Loucy (cell line): ENCODE results near the gene INTS13.

Experiments used
- H2AFZ ChIP-seq: fragments of 200-600 bp; sonication (generic); 2 replicates; pipeline ENCODE4 v1.6.0; 2016; ENCODE audit warnings: antibody characterized with exemption, mild to moderate bottlenecking, low read length, moderate library complexity
- H3F3A ChIP-seq: fragments of 200-600 bp; 2 replicates; pipeline ENCODE4 v1.6.0; 2016; ENCODE audit warnings: antibody characterized with exemption, low read depth, mild to moderate bottlenecking
- H3K27me3 ChIP-seq: fragments of 200-600 bp; sonication (generic); 2 replicates; pipeline ENCODE4 v1.6.1; 2014; ENCODE audit warnings: low read length, mild to moderate bottlenecking; ENCODE audit not compliant: insufficient read depth, poor library complexity, severe bottlenecking
- H3K36me3 ChIP-seq: fragments of 200-600 bp; sonication (generic); 2 replicates; pipeline ENCODE4 v1.6.1; 2016; ENCODE audit warnings: low read length; ENCODE audit not compliant: insufficient read depth
- H3K4me1 ChIP-seq: fragments of 200-600 bp; sonication (generic); 2 replicates; pipeline ENCODE4 v1.5.1; 2014; ENCODE audit warnings: low read length, mild to moderate bottlenecking; ENCODE audit not compliant: insufficient read depth, poor library complexity, severe bottlenecking
- H3K4me2 ChIP-seq: fragments of 200-600 bp; sonication (generic); 2 replicates; pipeline ENCODE4 v1.6.0; 2014; ENCODE audit warnings: antibody characterized with exemption, low read length, low read depth, mild to moderate bottlenecking; ENCODE audit not compliant: poor library complexity, severe bottlenecking
- H3K4me3 ChIP-seq: fragments of 200-600 bp; sonication (generic); 2 replicates; pipeline ENCODE4 v1.5.1; 2014; ENCODE audit warnings: low read length, mild to moderate bottlenecking, mixed read lengths; ENCODE audit not compliant: poor library complexity, severe bottlenecking
- H3K79me2 ChIP-seq: fragments of 200-600 bp; sonication (generic); 2 replicates; pipeline ENCODE4 v1.6.1; 2014; ENCODE audit warnings: low read length; ENCODE audit not compliant: insufficient read depth
- H3K9ac ChIP-seq: fragments of 200-600 bp; sonication (generic); 2 replicates; pipeline ENCODE4 v1.6.0; 2014; ENCODE audit warnings: mild to moderate bottlenecking, low read depth, low read length, moderate library complexity; ENCODE audit not compliant: poor library complexity, severe bottlenecking
- H3K9me2 ChIP-seq: fragments of 200-600 bp; sonication (generic); replicated peaks from 2 replicates; pipeline ENCODE4 v1.6.1; 2016; ENCODE audit warnings: low read depth, low read length, mixed read lengths
- H3K9me3 ChIP-seq: fragments of 200-600 bp; sonication (generic); 2 replicates; pipeline ENCODE4 v1.6.1; 2014; ENCODE audit warnings: mild to moderate bottlenecking, antibody characterized with exemption, low read length, low read depth; ENCODE audit not compliant: insufficient read depth
- H4K20me1 ChIP-seq: fragments of 200-600 bp; sonication (generic); 2 replicates; pipeline ENCODE4 v1.6.0; 2014; ENCODE audit warnings: antibody characterized with exemption, low read length, mild to moderate bottlenecking; ENCODE audit not compliant: insufficient read depth, poor library complexity, severe bottlenecking
- CTCF ChIP-seq: fragments of 200-600 bp; sonication (generic); conservative IDR thresholded peaks from 2 replicates; pipeline ENCODE4 v1.5.1; 2014; ENCODE audit warnings: mild to moderate bottlenecking, antibody characterized with exemption, low read length
- EZH2phosphoT487 ChIP-seq: fragments of 200-600 bp; IDR thresholded peaks from 2 replicates; pipeline ENCODE4 v1.6.1; 2018; ENCODE audit warnings: antibody characterized with exemption, mild to moderate bottlenecking, moderate library complexity, borderline replicate concordance

INTS13 gene

DNA sequence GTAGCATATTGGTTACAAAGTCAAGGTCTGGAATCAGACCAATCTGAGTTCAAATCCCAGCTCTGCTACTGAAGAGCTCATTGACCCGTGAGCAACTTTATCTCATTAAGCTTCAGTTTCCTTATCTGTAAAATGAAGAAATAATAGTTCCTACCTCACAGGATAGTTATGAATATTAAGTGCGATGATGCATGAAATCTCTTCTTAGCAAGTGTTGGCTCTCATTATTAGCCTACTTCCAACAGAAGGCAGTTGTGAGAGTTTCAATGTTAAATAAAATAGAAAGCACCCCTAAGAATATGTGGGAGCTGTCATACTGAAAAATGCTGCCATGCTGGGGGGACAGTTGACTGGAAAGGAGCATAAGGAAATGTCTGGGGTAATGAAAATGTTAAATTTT is 65.8 kb downstream of the INTS13 start:
- H3K9me2 ChIP-seq, result no peaks in the 10 kb centered on the region
- H3K36me3 ChIP-seq, result no peaks in the 10 kb centered on the region
- no peaks in the 10 kb centered on the region for H3K27me3 ChIP-seq
- H4K20me1 ChIP-seq, result no peaks in the 10 kb centered on the region
- no peak overlapping the region for H3K4me3 ChIP-seq
- H3K79me2 ChIP-seq, result no peaks in the 10 kb centered on the region
- TF ChIP-seq CTCF (no peak), EZH2phosphoT487 (no peak)
- H3F3A ChIP-seq, result peaks cover 16% of the 10 kb centered on the region; the same call in 1 of the 2 replicates
- H2AFZ ChIP-seq, result no peak overlapping the region
- peak overlapping the region; percentile 30 for H3K4me2 ChIP-seq
- peaks cover 62% of the 10 kb centered on the region for H3K4me1 ChIP-seq
- H3K9ac ChIP-seq, result no peak overlapping the region
- no peaks in the 10 kb centered on the region for H3K9me3 ChIP-seq

- Histone ChIP-seq H3K9me2 (no peaks in the 10 kb centered on the region), H3K9me3 (no peaks in the 10 kb centered on the region), H3K27me3 (no peaks in the 10 kb centered on the region), H3F3A (peaks cover 17% of the 10 kb centered on the region; the same call in 1 of the 2 replicates), H3K9ac (peak overlapping the region; percentile 37), H3K4me3 (peak overlapping the region; percentile 27), H3K79me2 (no peaks in the 10 kb centered on the region), H2AFZ (peak overlapping the region; percentile 31), H3K4me1 (peaks cover 72% of the 10 kb centered on the region), H3K4me2 (peak overlapping the region; percentile 64), H3K36me3 (no peaks in the 10 kb centered on the region), H4K20me1 (no peaks in the 10 kb centered on the region)
- no peak for TF ChIP-seq EZH2phosphoT487
- no peak for TF ChIP-seq CTCF
Observed at GRCh38 chr12:26870491-26871419, 67.0 kb downstream of the INTS13 start.

- peak overlapping the region; percentile 37 for H3K9ac ChIP-seq
- no peaks in the 10 kb centered on the region for H3K79me2 ChIP-seq
- no peaks in the 10 kb centered on the region for H3K9me2 ChIP-seq
- H2AFZ ChIP-seq, result peak overlapping the region; percentile 31
- no peak for TF ChIP-seq EZH2phosphoT487
- no peak for TF ChIP-seq CTCF
- H3K27me3 ChIP-seq, result no peaks in the 10 kb centered on the region
- H3K36me3 ChIP-seq, result no peaks in the 10 kb centered on the region
- no peaks in the 10 kb centered on the region for H4K20me1 ChIP-seq
- peak overlapping the region; percentile 64 for H3K4me2 ChIP-seq
- H3K4me1 ChIP-seq, result peaks cover 77% of the 10 kb centered on the region
- peaks cover 17% of the 10 kb centered on the region; the same call in 1 of the 2 replicates for H3F3A ChIP-seq
- peak overlapping the region; percentile 27 for H3K4me3 ChIP-seq
- no peaks in the 10 kb centered on the region for H3K9me3 ChIP-seq
Observed at GRCh38 chr12:26869908-26870459, 67.8 kb downstream of the INTS13 start.
